ENCODE results near the gene YWHAB.

YWHAB gene

DNA sequence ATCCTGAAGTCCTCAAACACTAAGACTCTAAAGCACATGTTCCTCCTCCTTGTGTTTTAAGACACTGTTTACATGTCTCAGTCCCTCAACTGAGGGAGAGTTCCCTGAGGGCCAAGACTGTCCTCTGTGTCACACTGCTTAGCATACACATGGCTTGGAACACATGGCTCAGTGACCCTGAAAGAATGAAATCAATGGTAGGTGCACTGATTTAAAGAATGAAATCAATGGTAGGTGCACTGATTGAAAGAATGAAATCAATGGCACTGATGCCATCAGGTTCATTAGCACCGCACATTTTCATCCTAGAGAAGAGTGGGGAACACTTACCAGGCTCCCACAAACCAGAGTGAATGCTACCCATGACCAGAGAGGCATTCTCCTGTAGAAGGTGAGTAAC, 64.9 kb downstream of the YWHAB start:
- no peak for DNase-seq

- no peak for DNase-seq
Observed at GRCh38 chr20:44952731-44953130, 67.2 kb downstream of the YWHAB start.

GRCh38 chr20:44954211-44954610, 68.7 kb downstream of the YWHAB start:
- DNase-seq = no peak

DNA sequence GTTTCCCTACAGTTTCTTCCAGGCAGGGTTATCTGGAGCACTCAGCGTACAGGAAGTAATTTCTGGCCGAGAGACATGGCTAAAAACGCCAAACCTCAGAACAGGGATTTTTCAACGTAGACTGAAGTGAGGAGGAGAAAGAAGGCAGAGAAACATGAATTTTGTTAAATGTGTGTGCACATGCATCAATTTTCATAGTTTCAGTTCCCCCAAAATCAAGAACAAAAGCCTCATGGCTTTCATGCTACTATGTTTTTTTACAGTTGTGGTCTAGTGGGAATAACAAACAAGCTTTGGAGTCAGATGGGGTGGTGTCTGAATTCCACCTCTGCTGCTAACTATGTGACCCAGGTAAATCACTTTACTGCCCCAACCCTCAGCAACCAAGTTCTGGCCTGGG, 69.8 kb downstream of the YWHAB start:
- DNase-seq = no peak

GRCh38 chr20:44956410-44956809, 70.9 kb downstream of the YWHAB start:
- no peak for DNase-seq
